HS-5 (cell line): Measurements from ENCODE around the gene PSMD14.
"Not testable (repeated sequence)": the region's sequence is repeated elsewhere in the genome, so short reads cannot be mapped to it uniquely, and the experiment has no call there.

Experiments
- DNase-seq: peaks from one replicate; pipeline ENCODE4 v3.0.0-alpha.2; 2012; ENCODE audit warnings: low read depth

The PSMD14 gene

DNA sequence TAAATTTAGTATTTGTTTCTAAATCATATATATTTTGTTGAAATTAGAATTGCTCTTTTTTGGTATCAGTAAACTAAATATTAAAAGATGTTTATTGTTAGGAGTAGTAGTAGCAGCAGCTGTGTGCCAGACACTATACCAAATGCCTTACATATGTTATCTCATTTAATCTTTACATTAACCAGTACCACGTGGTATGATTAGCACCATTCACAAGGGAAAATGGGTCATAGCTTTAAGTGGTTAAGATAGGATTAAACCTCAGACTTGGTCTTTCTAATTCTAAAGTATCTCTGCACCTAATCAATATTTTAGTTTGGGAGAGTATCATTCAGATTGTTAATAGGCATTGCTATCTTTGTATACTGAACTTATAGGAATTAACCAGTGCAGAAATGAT is 29.0 kb downstream of the PSMD14 start:
- DNase-seq: no peak

DNA sequence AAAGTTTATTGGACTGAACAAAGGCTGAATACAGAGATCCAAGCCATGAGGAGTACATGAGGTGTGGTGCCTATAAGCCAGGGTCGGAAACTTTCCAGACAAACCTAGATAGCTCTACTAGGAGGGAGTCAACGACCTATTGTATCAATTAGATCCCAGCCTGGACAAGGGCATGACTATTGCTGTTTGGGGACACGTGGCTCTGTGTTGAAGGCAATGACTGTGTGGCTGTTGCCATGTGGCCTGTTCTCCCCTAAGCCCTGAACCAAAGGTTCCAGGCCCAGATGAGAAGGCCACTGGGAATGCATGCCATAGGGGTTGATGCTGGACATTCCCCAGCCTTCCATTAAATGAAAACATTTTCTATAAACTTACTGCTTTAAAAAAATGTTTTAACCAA is 31.3 kb downstream of the PSMD14 start:
- not testable (repeated sequence) for DNase-seq

DNA sequence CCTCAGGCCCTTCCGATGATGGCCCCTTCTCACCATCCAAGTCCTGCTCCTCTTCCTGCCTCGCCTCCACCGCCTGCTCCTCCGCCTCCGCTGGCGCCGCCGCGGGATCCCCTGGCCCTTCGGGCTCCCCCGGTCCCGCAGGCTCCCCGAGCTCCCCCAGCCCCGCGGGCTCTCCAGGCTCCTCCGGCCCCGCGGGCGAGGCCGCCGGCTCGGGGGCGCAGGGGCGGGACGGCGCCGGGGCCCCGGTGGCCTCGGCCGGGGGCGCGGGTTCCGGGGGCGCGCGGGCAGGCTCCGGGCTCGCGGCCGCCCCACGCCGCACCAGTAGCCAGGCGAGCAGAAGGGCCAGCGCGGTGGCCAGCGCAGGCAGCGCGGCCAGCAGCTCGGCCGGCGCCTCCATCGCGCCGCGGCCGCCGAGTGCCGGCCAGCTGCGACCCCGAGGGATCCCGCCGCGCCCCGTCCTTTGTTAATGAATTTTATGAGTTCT is 32.7 kb downstream of the PSMD14 start:
- DNase-seq: not testable (repeated sequence)

DNA sequence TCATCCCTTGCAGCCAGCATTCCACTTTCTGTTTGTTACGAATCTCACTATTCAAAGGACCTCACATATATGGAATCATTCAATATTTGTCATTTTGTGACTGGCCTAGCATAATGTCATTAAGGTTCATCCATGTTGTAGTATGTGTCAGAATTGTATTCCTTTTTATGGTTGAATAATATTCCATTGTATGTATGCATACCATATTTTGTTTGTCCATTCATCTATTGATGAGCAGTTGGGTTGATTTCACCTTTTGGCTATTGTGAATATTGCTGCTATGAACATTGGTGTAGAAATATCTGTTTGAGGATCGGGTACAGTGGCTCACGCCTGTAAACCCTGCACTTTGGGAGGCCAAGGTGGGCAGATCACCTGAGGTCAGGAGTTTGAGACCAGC is 35.0 kb downstream of the PSMD14 start:
- DNase-seq: no peak

DNA sequence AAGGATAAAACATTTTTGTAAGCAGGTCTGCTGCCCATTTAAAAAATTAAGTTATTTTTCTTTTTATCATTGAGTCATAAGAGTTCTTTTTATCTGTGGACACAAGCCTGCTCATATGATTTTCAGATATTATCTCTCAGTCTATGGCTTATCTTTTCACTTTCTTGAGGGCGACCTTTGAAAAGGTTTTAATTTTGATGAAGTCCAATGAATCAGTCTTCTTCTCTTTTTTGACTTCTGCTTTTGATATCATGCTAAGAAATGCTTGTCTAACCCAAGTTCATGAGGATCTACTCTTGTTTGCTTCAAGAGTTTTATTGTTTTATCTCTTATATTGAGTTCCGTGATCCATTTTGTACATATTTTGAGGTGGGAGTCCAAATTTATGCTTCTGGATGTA is 36.5 kb downstream of the PSMD14 start:
- no peak for DNase-seq

DNA sequence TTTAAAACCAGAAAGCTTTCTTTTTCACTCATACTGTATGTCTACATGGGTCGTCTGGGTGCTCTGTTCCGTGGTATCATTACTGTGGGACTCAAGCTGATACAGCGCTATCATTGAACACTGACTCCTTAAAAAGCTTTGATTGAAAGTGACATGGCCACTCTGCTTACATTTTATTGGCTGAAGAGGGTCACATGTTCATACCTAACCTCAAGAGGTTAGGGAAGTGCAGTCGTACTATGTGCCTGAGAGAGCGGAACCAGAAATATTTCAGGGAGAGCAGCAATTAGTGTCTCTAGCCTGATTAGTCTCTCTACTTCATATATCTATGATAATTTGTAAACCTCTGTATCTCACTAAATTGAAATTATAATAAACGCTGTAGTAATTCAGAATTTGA is 43.5 kb downstream of the PSMD14 start:
- DNase-seq: no peak

DNA sequence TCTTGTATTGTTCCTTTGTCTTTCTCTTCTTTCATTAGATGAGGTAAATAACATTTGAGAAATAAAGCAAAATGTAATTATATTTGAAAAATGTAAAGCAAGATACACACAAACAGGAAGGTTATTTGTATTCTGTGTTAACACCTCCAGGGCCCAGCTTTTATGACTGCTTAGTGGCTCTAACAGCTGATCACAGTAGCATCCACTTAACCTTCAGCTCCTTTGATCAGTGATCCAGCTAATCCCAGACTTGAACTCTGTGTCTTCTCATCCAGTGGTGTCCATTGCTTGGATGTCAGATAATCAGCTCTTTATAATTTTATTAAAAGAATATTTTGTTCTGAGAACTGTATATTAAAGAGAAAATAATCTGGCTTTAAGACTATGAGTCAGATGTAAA is 44.5 kb downstream of the PSMD14 start:
- no peak for DNase-seq

DNA sequence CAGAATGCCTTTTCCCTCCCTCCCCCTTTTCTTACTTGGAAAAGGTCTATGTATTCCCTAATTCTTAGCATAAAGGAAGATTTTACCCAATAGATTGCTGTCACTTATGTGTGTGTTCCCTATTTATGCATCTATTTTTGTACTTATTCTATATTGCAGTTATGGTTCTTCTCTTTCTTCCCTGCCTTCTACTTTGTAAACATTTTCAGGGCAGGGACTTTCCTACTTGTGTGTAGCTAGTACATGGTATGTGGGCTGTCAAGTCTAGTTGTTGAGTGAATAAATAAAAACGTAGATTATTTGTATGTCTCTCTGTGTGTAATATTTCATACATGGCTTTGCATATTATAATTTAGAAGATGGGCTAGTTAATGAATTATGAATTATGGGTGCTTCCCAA is 45.3 kb downstream of the PSMD14 start:
- no peak for DNase-seq

DNA sequence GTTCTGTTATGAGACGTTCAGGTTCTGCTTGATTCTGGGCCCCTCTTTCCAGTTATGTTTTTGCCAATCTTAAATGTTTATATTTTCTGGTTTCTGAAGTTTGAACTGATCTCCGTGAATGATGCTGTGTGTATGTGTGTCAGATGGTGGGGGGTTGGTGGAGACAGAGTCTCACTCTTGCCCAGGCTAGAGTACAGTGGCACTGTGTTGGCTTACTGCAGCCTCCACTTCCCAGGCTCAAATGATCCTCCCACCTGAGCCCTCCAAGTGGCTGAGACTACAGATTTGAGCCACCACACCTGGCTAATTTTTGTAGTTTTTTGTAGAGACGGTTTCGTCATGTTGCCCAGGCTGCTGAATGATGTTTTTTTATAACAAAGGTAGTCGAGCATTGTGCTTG is 45.9 kb downstream of the PSMD14 start:
- no peak for DNase-seq

DNA sequence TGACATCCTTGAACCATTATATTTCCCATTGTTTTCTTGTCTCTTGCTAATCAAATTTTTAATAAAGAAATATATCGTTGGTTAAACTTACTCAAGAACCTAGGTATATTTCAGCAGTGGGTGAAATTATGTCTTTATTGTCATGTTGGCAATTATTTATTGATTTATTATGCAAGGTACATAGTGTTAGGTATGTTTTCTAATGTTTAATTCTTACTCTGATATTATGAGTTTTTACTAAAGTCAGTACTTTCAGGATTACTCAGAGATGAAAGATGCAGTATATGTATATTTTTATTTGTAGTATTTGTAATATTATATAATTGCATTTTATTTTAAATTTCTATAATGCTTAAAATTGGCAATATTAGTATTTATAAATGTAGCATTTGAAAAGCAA is 46.9 kb downstream of the PSMD14 start:
- no peak for DNase-seq

DNA sequence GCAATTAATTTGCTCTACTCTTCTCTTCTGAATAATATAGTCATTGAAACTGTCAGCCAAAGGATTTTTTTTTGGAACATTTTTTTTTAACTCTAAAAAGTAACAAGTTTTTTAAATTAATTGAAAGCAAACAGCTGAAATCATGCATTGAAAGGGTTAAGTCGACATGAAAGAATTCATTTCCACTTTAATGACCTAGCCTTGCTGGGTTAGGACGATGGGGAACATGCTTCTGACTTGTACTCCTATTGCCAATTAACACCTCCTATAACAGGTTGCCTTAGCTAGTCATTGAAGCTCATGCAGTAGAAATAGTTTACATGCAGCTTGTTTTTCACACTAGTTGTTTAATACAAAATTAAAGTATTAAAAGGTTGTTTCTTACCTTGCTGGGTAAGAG is 47.8 kb downstream of the PSMD14 start:
- DNase-seq: no peak

DNA sequence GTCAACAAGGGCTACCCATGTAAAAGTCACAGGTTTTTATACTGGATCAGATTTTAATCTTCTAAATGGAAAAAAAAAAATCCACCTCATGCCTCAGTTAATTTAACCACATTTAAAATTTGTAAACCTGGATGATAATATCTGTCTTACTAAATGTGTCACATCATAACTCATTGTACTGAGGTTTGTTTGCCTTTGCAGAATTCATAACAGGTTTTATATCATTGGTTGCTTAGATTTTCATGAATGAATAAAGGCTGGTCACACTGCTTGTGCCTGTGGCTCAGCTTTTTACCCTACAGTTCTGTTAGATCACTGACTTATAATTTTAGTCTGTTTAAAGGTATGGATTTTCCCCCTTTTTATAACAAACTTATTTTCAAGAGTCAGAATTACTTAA is 48.9 kb downstream of the PSMD14 start:
- no peak for DNase-seq

DNA sequence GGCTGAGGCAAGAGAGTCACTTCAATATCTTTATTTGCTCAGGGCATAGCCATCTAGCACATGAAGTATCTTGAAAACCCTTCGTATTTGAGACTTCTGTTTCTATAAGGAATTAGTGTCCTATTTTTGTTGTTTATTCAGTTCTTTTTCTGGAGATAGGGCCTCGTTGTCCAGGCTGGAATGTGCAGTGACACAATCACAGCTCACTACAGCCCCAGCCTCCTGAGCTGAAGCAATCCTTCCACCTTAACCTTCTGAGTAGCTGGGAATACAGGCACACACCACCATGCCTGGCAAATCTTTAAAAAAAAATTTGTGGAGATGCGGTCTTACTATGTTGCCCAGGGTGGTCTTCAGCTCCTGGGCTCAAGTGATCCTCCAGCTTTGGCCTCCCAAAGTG is 50.6 kb downstream of the PSMD14 start:
- DNase-seq: no peak

DNA sequence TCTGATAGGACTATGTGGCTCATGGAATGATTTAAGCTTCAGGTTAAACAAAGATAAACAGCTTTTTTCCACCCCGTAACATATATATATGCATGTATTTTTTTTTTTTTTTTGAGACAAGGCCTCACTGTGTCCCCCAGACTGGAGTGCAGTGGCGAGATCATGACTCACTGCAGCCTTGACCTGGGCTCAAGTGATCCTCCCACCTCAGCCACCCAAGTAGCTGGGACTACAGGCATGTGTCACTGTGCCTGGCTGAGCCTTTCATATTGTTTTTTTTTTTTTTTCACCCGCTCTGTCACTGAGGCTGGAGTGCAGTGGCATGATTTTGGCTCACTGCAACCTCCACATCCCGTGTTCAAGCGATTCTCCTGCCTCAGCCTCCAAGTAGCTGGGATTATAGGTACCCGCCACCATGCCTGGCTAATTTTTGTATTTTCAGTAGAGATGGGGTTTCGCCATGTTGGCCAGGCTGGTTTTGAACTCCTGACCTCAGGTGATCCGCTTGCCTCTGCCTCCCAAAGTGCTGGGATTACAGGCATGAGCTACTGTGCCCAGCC is 52.0 kb downstream of the PSMD14 start:
- DNase-seq: not testable (repeated sequence)

DNA sequence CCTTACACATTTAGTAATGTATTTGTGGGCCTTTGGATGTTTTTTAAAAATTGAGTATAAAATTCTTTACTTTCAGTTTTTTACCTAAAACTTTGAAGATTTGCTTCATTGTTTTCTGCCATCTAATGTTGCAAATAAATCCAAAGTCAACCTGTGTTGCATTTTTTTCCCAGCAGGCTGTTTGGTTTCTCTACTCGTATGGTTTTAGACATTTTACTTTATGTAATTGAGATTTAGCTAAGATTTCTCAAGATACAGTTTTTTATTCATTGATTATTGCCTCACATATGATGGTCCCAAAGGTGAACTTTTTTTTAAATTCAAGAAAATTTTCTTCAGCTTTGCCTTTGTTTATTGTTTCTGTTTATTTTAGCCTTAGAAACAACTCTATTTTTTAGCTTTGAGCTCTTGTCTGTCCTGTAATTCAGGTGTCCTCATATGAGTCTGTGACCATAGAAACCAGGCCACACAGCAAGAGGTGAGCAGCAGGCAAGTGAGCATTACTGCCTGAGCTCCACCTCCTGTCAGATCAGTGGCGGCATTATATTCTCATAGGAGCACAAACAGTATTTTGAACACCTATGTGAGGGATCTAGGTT is 54.4 kb downstream of the PSMD14 start:
- no peak for DNase-seq

DNA sequence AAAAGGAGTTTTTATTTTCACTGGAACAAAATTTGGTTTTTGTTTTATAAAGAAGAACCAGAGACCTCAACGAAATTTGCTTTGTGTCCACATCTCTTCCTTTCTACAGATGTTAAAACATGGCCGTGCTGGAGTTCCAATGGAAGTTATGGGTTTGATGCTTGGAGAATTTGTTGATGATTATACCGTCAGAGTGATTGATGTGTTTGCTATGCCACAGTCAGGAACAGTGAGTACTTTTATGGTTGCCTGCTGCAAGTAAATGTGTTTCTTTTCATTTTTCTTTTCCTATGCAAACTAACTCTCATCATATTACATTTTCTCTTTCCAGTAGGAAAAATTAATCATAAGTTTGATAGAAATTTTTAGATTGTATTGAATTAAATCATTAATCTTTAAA is 59.5 kb downstream of the PSMD14 start:
- no peak for DNase-seq

DNA sequence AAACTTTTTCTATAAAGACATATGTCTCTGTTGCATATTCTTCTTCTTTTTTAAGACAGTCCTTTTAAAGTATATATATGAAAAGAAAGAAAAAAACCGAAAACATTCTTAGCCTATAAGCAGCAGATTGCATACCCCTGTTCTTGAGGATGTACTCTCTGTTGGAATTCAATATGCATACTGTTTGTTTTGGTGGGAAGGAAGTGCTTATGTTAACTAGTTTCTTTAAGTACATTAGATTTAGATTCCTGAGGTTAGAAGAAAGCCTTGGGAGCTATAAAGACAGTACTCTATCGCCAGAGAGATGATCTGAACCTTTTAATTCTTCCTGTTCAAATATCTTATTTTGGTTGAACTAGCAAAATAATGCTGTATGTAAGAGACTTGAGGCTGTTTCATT is 61.1 kb downstream of the PSMD14 start:
- no peak for DNase-seq

DNA sequence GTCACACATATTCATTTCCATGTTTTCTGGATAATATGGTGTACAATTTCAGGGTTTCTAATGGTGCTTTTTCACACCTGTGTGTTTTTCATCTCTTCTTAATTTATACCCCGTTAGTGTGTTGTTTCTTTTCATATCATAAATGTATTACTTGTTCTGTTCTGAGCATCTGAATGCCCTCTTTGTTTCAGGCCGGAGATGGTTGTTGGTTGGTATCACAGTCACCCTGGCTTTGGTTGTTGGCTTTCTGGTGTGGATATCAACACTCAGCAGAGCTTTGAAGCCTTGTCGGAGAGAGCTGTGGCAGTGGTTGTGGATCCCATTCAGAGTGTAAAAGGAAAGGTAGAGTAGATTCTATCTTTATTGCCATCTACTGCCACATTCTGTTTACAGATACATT is 62.8 kb downstream of the PSMD14 start:
- no peak for DNase-seq

DNA sequence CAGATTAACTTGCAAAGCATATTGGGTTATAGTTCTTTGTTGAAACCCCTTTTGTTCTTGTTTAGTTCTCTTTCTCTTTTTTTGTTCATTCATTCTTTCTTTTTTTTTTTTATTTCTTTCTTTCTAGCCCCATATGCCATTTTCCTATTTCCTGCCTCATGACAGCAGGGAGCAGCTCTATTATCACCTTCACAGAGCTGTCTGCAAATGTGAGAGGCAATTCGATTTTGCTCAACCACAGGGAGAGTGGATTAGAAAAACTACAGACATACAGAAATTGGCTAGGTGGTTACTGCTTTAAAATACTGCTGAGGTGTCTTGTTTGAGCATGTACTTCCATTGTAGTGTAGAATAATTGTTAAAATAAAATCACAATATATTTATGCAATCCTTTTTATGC is 63.6 kb downstream of the PSMD14 start:
- DNase-seq: no peak

DNA sequence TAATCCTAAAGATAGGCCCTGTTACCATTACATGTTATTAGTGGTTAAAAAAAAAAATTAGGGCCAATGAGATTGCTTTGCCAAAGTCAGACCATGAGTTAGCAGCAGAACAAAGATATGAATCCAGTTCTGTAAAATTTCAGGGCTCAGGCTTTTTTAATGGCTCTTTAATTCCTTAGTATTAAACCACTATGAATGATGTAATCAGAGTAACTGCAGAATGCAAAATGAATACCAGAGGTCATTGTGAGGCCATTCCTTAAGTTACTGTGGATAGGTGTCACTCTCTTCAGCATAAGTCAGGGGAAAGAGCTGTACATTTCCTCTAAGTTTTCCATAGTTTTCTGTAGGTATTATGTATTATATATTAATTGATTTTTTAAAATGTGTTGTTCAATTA is 65.7 kb downstream of the PSMD14 start:
- no peak for DNase-seq

DNA sequence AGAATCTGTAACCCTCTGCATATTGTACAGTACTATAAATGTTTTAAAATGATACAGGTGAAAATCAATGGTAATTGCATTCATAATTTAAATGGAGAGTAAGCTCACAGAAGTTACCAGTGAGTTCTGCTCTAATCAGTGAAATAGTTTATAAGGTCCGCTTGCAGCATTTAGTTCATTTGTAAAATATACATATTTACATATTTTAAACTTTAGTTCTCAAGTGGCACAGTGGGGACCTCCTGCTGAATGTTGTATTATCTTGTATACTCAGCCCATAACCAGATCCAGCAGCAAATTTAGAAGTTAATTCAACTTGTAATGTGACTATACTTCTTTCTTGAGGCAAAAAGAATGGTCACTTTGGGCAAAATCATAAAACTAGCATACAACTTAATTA is 66.2 kb downstream of the PSMD14 start:
- DNase-seq: no peak

DNA sequence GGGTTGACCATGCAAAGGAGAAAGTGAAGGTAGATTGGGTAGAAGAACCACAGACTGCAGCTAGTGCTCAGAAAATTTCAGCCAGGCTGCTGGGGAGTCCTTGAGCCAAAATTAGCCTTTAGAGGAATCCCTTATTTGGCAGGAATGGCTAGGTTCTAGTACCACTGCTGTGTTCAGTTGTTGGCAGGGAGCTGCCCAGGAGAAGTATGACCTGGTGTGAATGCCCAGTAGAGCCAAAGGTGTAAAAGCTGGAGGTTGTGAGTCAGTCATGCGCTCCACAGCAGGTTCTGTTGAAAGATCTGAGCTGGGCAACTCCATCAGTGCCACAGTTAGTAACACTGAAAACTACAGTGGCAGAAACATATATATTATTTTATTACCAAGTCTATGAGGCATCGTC is 71.5 kb downstream of the PSMD14 start:
- no peak for DNase-seq

DNA sequence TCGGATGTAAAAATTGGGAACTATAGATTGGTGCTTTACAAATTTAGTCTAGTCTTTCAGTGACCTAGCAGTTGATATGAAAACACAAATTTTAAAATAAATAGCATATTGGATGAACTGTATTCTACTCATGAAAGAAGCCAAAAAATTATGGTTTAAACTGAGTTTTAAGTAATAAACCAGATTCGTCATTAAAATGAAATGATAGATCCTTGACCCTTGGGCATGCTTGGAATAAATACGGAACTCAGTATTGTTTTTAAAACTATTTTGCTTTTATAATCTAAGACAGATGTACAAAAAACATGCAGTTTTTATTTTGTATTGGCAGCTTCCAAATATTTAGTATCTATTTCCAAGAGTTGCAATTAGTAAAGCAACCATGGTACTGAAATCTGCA is 73.3 kb downstream of the PSMD14 start:
- no peak for DNase-seq

DNA sequence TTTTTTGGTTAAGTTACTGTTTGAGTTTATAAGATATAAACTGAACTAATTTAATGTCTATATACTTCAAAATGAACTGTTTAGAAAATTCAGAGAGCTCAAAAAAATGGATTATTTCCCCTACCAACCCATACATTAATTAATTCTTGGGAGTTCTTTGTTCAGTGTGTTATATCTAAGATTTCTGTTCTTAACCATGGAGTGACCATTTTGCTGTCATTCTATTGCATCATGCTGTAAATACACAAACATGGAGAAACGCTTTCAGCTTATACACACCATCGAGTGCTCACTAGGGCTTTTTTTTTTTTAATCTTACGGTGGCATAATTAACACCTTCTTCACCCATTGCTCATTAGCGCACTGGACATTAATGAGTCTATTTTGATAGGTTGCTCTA is 74.5 kb downstream of the PSMD14 start:
- DNase-seq: no peak

DNA sequence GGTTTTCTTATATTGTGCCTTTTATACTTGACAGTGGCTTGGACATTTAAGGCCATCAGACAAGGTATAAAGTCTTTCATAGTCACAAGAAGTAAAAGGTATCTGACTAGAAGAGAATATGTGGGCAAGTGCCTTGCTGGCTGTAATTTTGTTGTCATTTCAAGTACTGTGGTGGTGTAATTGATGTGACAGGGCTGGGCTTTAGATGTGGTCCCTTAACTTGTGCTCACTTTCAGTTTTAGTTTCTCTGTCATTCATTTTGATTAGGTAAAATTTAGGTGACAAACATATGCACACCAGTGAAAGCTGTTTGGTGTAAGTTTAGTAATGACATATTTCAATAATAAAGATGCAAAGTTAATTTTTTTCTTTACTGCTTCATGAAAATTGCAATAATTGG is 76.6 kb downstream of the PSMD14 start:
- DNase-seq: no peak
